GM19452 (cell line): ENCODE data around the gene BCAS3.

Experiments used
- ATAC-seq: cut with Tn5 transposase; IDR thresholded peaks from one replicate; pipeline ENCODE4 v1.9.1; 2021; ENCODE audit not compliant: unreplicated experiment

Gene BCAS3

GRCh38 chr17:61401389-61402072 lies 723.9 kb downstream of the BCAS3 start:
- ATAC-seq = no peak

GRCh38 chr17:61402073-61402541 lies 724.5 kb downstream of the BCAS3 start:
- no peak for ATAC-seq

GRCh38 chr17:61402978-61403800 lies 725.5 kb downstream of the BCAS3 start:
- no peak for ATAC-seq

GRCh38 chr17:61403801-61404662 lies 726.4 kb downstream of the BCAS3 start:
- ATAC-seq = no peak

- no peak for ATAC-seq
These were observed 726.9 kb downstream of the BCAS3 start for GRCh38 chr17:61404663-61404912.

- no peak for ATAC-seq
These were observed 727.4 kb downstream of the BCAS3 start for GRCh38 chr17:61404913-61405685.

- no peak for ATAC-seq
These were observed 728.3 kb downstream of the BCAS3 start for GRCh38 chr17:61405686-61406536.

- ATAC-seq = no peak
These were observed 728.8 kb downstream of the BCAS3 start for GRCh38 chr17:61406537-61406845.

GRCh38 chr17:61406971-61407911 lies 729.6 kb downstream of the BCAS3 start:
- no peak for ATAC-seq

GRCh38 chr17:61408151-61409041 lies 730.7 kb downstream of the BCAS3 start:
- ATAC-seq = no peak

- ATAC-seq = no peak
These were observed 731.9 kb downstream of the BCAS3 start for GRCh38 chr17:61409301-61410112.

- no peak for ATAC-seq
These were observed 732.7 kb downstream of the BCAS3 start for GRCh38 chr17:61410141-61411010.

- no peak for ATAC-seq
These were observed 733.3 kb downstream of the BCAS3 start for GRCh38 chr17:61411011-61411260.

- ATAC-seq = no peak
These were observed 733.9 kb downstream of the BCAS3 start for GRCh38 chr17:61411261-61412142.

- peak; percentile 75 for ATAC-seq
These were observed 734.6 kb downstream of the BCAS3 start for GRCh38 chr17:61412143-61412859.
